AG04450 (cell line): ENCODE measurements around the gene CAMK2D. TPM values are rescaled to one million over a fixed set of nuclear protein-coding genes. Genes with fewer than 3 reads are reported as not detected.

Experiments used
- CTCF ChIA-PET: fragments of 300-600, 350-600 bp; formaldehyde crosslinking; extraction: SDS; loops from one replicate; lab custom pipeline; 2022; ENCODE audit warnings: antibody characterized with exemption, inconsistent platforms; lab: Charles Lee
- POLR2A ChIA-PET: fragments of 350-600 bp; formaldehyde crosslinking; extraction: SDS; loops from one replicate; lab custom pipeline; 2021; ENCODE audit warnings: antibody characterized with exemption, inconsistent platforms; lab: Yijun Ruan, JAX
- DNase-seq: peaks from one replicate; pipeline ENCODE4 v3.0.0-alpha.2; 2011; ENCODE audit warnings: low read depth, low spot score
- H3K27ac ChIP-seq: one replicate; pipeline ENCODE4 v1.5.1; 2012; ENCODE audit warnings: low read depth, low read length, control low read depth
- H3K27me3 ChIP-seq: one replicate; pipeline ENCODE4 v1.6.0; 2012; ENCODE audit warnings: low read length; ENCODE audit not compliant: control insufficient read depth, insufficient read depth
- H3K4me3 ChIP-seq: 2 replicates; pipeline ENCODE4 v1.5.1; 2011; ENCODE audit warnings: mild to moderate bottlenecking, low read depth, low read length, control low read depth
- H3K9me3 ChIP-seq: 2 replicates; pipeline ENCODE4 v1.5.1; 2012; ENCODE audit warnings: low read length; ENCODE audit not compliant: control insufficient read depth, insufficient read depth
- CTCF ChIP-seq: IDR thresholded peaks from 2 replicates; pipeline ENCODE4 v1.5.1; 2011; ENCODE audit warnings: low read depth, low read length, control low read depth, inconsistent platforms
- polyA plus RNA-seq: library from polyadenylated mRNA; depleted of rRNA; stranded (reverse); fragments of >200 nt; gene quantifications from 2 replicates; pipeline ENCODE4 v1.2.3, GENCODE V29; 2011

The CAMK2D gene
- polyA plus RNA-seq, 1 experiment: 105 TPM

GRCh38 chr4:113666386-113667114, 95.0 kb downstream of the CAMK2D start:
- ChIA-PET POLR2A (no interaction called here), CTCF (no interaction called here)
- H3K4me3 ChIP-seq: no peak overlapping the region
- no peak for DNase-seq
- no peaks in the 10 kb centered on the region for H3K27me3 ChIP-seq
- H3K27ac ChIP-seq: no peak overlapping the region
- TF ChIP-seq CTCF: no peak
- H3K9me3 ChIP-seq: no peaks in the 10 kb centered on the region

- DNase-seq: no peak
- no peak overlapping the region for H3K27ac ChIP-seq
- POLR2A ChIA-PET: no interaction called here
- TF ChIP-seq CTCF: no peak
- H3K9me3 ChIP-seq: no peaks in the 10 kb centered on the region
- H3K4me3 ChIP-seq: no peak overlapping the region
- no peaks in the 10 kb centered on the region for H3K27me3 ChIP-seq
- CTCF ChIA-PET: interaction anchor here (0.5 to 1.0 kb wide), 2 partner anchors 19 to 720 kb away, joined by 3 read pairs; no protein-coding TSS in a partner anchor
Observed at GRCh38 chr4:113665036-113665435, 96.5 kb downstream of the CAMK2D start.

DNA sequence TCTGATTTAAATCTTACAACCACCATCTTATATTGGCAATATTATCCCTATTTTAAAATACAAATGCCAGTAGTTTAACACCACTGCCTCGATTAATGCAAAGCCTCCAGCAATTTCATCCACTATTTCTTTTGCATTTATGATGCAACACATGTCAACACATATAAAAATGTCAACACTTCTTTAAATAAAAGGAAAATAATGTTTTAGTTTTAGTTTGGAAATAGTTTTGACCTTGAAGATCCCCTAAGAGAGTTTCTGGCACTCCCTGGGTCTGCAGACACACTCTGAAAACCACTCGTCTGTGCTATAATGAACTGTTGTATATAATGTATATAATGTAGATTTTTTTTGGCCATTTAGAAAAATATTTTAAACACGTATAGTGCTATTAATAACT, 99.0 kb downstream of the CAMK2D start:
- POLR2A ChIA-PET: no interaction called here
- Histone ChIP-seq H3K27ac (no peak overlapping the region), H3K4me3 (no peak overlapping the region), H3K27me3 (no peaks in the 10 kb centered on the region), H3K9me3 (no peaks in the 10 kb centered on the region)
- CTCF ChIA-PET: no interaction called here
- TF ChIP-seq CTCF: no peak
- DNase-seq: no peak

DNA sequence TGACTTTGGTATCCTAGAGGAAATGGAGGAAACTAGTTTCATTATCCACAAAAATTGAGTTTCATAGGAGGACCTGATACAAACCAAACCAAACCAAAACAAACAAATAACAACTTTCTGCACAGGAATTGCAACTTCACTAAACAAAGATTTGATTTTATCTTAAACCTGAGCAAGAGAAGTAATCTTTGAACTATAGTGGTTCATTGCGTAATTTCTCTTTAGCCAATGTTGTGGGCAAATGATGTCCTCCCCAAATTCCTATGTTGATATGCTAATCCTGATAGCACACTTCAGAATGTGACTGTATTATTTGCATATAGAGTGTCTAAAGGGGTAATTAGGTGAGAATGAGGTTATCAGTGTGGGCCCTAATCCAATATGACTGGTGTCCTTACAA, 102.4 kb downstream of the CAMK2D start:
- DNase-seq: no peak
- TF ChIP-seq CTCF: no peak
- Histone ChIP-seq H3K4me3 (no peak overlapping the region), H3K27ac (no peak overlapping the region), H3K27me3 (no peaks in the 10 kb centered on the region), H3K9me3 (no peaks in the 10 kb centered on the region)
- CTCF ChIA-PET: no interaction called here
- POLR2A ChIA-PET: interaction anchor here (0.5 kb wide), 1 partner anchor 16 kb away, joined by 3 read pairs; no protein-coding TSS in a partner anchor

GRCh38 chr4:113657586-113658233, 103.8 kb downstream of the CAMK2D start:
- H3K9me3 ChIP-seq: no peaks in the 10 kb centered on the region
- ChIA-PET POLR2A (no interaction called here), CTCF (no interaction called here)
- no peaks in the 10 kb centered on the region for H3K27me3 ChIP-seq
- no peak overlapping the region for H3K27ac ChIP-seq
- TF ChIP-seq CTCF: no peak
- no peak for DNase-seq
- no peak overlapping the region for H3K4me3 ChIP-seq
